Heart right ventricle (tissue), 16 donors: ENCODE results near the gene FLRT2. TPM values are rescaled to one million over a fixed set of nuclear protein-coding genes. Genes with fewer than 3 reads are reported as not detected.

Source experiments
- ATAC-seq, 8 donors: fragments of 200-7000 bp; cut with Tn5 transposase; one replicate each; pipeline ENCODE4 v1.9.1; 2020; ENCODE audit warnings: mild to moderate bottlenecking in 8 of 8, moderate library complexity in 8 of 8, moderate number of reproducible peaks in 1 of 8
- DNase-seq, 2 donors: peaks; one replicate each; pipeline ENCODE4 v3.0.0-alpha.2; 2020
- H3K27ac ChIP-seq, 10 donors: fragments of 200-600 bp; sonication (generic) in 2 of 10; one replicate each; pipeline versions ENCODE4 v1.5.0 to v1.8.0; 2020 to 2022; ENCODE audit warnings: mild to moderate bottlenecking in 3 of 10
- H3K27me3 ChIP-seq, 7 donors: fragments of 200-600 bp; one replicate each; pipeline ENCODE4 v1.8.0; 2021 to 2022; ENCODE audit warnings: mild to moderate bottlenecking in 2 of 7
- H3K36me3 ChIP-seq, 9 donors: fragments of 200-600 bp; sonication (generic) in 1 of 9; one replicate each; pipeline versions ENCODE4 v1.5.0 to v1.8.0; 2020 to 2022; ENCODE audit warnings: mild to moderate bottlenecking in 2 of 9
- H3K4me1 ChIP-seq, 9 donors: fragments of 200-600 bp; sonication (generic) in 1 of 9; one replicate each; pipeline versions ENCODE4 v1.5.0 to v1.8.0; 2020 to 2022; ENCODE audit warnings: mild to moderate bottlenecking in 4 of 9
- H3K4me3 ChIP-seq, 10 donors: fragments of 200-600 bp; sonication (generic) in 2 of 10; one replicate each; pipeline versions ENCODE4 v1.5.0 to v1.8.0; 2020 to 2022; ENCODE audit warnings: mild to moderate bottlenecking in 7 of 10, moderate library complexity in 2 of 10
- H3K9me3 ChIP-seq, 11 donors: fragments of 200-600 bp in 10 of 11; sonication (generic) in 2 of 11; one replicate each; pipeline versions ENCODE4 v1.5.0 to v1.8.0; 2013 to 2022; ENCODE audit warnings: mild to moderate bottlenecking in 2 of 11, control low read depth in 1 of 11, moderate library complexity in 1 of 11
- WGBS, 2 donors: extraction: QIAGEN DNeasy Blood & Tissue Kit; methylation state at CpG; one replicate each; pipeline ENCODE4 v1.1.7; 2013; ENCODE audit warnings: inconsistent platforms in 1 of 2; 5-methylcytosine and 5-hydroxymethylcytosine counted together
- intact Hi-C, 10 donors: fragments of 100-400 bp; cut with DNase I; formaldehyde crosslinking; loops; one replicate each; pipeline versions ENCODE4 v1.11.1 to v1.14.2; 2022
- polyA plus RNA-seq, 2 donors: library from polyadenylated mRNA; stranded (reverse); fragments of 200-250 nt; gene quantifications; one replicate each; pipeline ENCODE4 v1.2.3, GENCODE V29; 2013
- total RNA-seq, 10 donors: library from RNA; stranded (reverse); fragmentation: NEBNext Ultra II Directional in 3 of 10; extraction: Animal tissue kit (Norgen Biotek cat#: 25700) in 3 of 10; gene quantifications; one replicate each; pipeline versions ENCODE4 v1.2.1 to v1.2.4, GENCODE V29; 2021 to 2023
- TF ChIP-seq, protein P1 (sequence below), 9 donors: fragments of 200-600 bp; sonication (generic) in 2 of 9; IDR thresholded peaks; one replicate each; pipeline versions ENCODE4 v1.5.0 to v1.8.0; 2021 to 2022; ENCODE audit warnings: antibody characterized with exemption in 9 of 9, mild to moderate bottlenecking in 5 of 9, moderate library complexity in 1 of 9
- donor health status: Arrhythmogenic right ventricular cardiomyopathy.
- donor health status: ischemic (EF 13 %, LVEDD 7.1; RV severe dilation, severe dysfunction).
- donor health status: healthy with polysubstance abuse.
- donor health status: DM: no; HTN: yes; CAD: no.
- donor health status: DM: no; HTN: no; CAD: no.
- donor health status: ischemic (EF 25% LVEDD 6.9; RV normal size, moderate dysfunction).
- donor health status: ischemic (EF 25% LVEDD 5.7; RV mildly dilated, moderate dysfunction).
- donor health status: healthy.
- donor health status: DM: yes; HTN: yes; CAD: no.
- donor health status: Ischemic cardiomyopathy.
- donor health status: ischemic (EF 35%, LVEDD 5.7; RV mildly dilated, moderate dysfunction).
- donor health status: nonischemic (EF 11% LVEDD 7.7; RV severe dilation, severe dysfunction).
- donor health status: DM: yes; HTN: yes; CAD: no.
- donor health status: PGD.
- donor health status: ischemic (EF 29% LVEDD 5.4; RV normal size, mild dysfunction).
- donor health status: nonischemic (EF 23%, LVEDD 6.1; RV moderate dilation, normal function).

The FLRT2 gene
- total and polyA plus RNA-seq, 12 donors, result 1.1 to 7.5 (median 3.1) TPM

DNA sequence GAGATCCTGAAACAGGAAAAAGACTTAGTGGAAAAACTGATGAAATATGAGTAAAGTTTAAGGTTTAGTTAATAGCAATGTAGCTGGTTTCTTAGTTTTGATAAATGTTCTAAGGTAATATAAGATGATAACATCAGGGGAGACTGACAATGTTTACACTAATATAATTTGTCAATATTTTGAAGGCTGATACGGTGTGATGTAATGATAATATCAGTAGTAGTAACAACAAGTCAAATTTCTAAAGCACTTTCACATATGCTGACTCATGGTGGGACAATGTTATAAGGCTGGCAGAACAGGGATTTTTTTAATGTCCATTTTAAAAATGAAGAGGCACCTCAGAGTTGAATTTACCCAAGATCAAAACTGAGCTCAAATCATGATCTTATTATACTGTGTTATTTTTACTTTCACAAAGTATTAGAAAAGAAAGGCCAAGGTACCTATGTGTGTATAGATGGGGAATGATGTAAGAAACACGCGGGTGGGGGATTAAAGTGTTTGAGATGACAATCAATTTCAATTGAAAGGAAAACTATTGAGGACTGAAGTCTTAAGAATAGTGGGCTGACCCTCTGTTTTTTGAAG lies 2.4 kb upstream of the FLRT2 start:
- H3K27me3 ChIP-seq, result peaks cover 0 to 43% (median 34%) of the 10 kb centered on the region in 7 donors

DNA sequence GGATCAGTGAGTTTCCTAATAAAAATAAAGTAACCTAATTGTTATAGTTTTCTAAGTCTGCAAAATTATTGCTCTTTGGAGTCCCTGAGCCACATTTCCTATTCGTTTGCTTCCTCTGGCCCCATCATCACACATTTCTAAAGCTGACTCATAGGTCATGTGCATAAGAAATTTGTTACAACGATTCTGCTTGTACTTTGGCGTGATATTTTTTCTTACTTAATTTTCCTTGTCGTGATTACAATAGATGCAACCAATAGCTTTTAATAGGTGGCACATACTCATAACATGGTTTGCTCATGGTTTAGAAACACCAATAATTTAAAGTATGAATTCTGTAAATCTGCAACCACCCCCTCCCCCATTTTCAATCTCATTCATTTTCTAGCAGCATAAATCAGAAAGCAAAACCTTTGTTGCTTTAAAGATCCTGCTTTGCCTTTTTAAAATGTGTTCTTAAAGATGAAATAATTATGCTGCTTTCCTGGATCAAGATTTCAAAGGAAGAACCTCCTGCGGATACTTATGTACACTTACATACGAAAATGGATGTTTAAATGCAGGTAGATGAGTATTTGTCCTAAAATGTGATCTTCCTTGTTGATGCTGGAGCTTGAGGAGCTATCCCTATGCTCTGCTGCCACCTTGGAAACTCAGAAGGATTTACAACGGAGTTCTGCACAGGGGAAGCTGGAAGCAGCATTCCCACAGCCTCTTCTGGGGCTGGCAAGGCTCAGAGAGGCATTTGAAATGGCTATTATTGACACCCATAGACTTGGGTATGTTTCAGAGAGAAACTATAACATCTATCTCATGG lies 1.7 kb upstream of the FLRT2 start:
- Histone ChIP-seq H3K4me1 (peaks cover 8 to 57% (median 44%) of the 10 kb centered on the region in 9 donors), H3K27ac (peak overlapping the region in 9 of 10 donors; percentile 9 to 75 (median 70)), H3K4me3 (peak overlapping the region in 9 of 10 donors; percentile 51 to 68 (median 61)), H3K9me3 (no peaks in the 10 kb centered on the region), H3K27me3 (peaks cover 0 to 50% (median 41%) of the 10 kb centered on the region in 7 donors), H3K36me3 (no peaks in the 10 kb centered on the region)
- ATAC-seq (peak in 6 of 8 donors; percentile 54 to 71 (median 67)), DNase-seq (no peak)
- TF ChIP-seq, protein P1, sequence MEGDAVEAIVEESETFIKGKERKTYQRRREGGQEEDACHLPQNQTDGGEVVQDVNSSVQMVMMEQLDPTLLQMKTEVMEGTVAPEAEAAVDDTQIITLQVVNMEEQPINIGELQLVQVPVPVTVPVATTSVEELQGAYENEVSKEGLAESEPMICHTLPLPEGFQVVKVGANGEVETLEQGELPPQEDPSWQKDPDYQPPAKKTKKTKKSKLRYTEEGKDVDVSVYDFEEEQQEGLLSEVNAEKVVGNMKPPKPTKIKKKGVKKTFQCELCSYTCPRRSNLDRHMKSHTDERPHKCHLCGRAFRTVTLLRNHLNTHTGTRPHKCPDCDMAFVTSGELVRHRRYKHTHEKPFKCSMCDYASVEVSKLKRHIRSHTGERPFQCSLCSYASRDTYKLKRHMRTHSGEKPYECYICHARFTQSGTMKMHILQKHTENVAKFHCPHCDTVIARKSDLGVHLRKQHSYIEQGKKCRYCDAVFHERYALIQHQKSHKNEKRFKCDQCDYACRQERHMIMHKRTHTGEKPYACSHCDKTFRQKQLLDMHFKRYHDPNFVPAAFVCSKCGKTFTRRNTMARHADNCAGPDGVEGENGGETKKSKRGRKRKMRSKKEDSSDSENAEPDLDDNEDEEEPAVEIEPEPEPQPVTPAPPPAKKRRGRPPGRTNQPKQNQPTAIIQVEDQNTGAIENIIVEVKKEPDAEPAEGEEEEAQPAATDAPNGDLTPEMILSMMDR (IDR thresholded peaks at IDR 0.05), result peak in 7 of 9 donors; percentile 27 to 72 (median 62)
- WGBS, 2 donors, result 32 to 38% methylated on average over 7 of the region's 7 CpGs
- intact Hi-C loops, result loop anchor here in 5 of 10 donors (5.0 to 10.0 kb wide), 4 partner anchors 111 to 333 kb away; no protein-coding TSS in a partner anchor

More for the DNA sequence above, 2.4 kb upstream of the FLRT2 start:
- no peaks in the 10 kb centered on the region for H3K36me3 ChIP-seq
- 83 to 85% methylated on average over 3 of the region's 3 CpGs for WGBS, 2 donors
- intact Hi-C loops, result loop anchor here in 5 of 10 donors (5.0 to 10.0 kb wide), 4 partner anchors 110 to 333 kb away; no protein-coding TSS in a partner anchor
- H3K9me3 ChIP-seq, result no peaks in the 10 kb centered on the region
- TF ChIP-seq, protein P1 (IDR thresholded peaks at IDR 0.05), result no peak
- ATAC-seq (no peak), DNase-seq (no peak)
- peaks cover 8 to 49% (median 37%) of the 10 kb centered on the region in 9 donors for H3K4me1 ChIP-seq
- H3K27ac ChIP-seq, result peak overlapping the region in 1 of 10 donors; percentile 27
- H3K4me3 ChIP-seq, result peak overlapping the region in 1 of 10 donors; percentile 65

DNA sequence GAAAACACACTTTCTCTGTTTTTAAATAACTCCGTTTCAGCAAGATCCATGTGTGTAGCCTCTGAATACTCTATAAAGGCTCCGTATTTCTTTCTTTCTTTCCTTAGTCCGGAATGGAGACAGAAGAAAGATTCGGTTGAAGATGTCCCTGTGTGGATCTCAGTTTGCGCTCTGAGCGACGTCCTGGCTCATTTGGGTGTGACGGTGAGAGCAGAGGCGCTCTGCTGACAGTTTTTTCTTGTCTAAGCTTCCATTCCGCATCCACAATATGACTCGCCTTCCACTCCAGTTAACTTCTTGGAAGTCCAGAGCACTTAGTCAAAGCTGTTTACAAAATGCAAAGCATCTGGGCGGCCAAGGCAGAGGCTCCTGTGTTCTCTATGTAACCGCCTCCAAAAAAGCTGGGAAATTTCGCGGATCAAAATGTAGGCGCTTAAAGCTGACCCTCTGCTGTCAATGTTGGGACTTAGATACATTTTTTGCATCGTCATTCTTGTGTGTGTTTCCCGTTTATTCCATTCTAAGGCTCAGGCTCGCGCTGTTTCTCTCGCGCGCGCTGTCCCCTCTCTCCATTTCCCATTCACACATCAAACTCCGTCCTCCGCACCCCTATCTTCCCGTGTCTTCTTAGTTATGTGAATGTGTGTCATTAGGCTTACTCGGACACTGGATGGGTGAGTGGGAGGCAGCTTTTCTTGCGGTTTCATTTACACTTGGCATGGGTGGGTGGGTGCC lies 880 bp upstream of the FLRT2 start:
- no peaks in the 10 kb centered on the region for H3K36me3 ChIP-seq
- no peaks in the 10 kb centered on the region for H3K9me3 ChIP-seq
- peak in 5 of 8 donors; percentile 8 to 36 (median 18) for ATAC-seq
- intact Hi-C loops, result loop anchor here in 5 of 10 donors (5.0 to 10.0 kb wide), 4 partner anchors 112 to 334 kb away; no protein-coding TSS in a partner anchor
- peaks cover 0 to 58% (median 49%) of the 10 kb centered on the region in 7 donors for H3K27me3 ChIP-seq
- TF ChIP-seq, protein P1 (IDR thresholded peaks at IDR 0.05), result no peak
- no peak for DNase-seq
- H3K4me1 ChIP-seq, result peaks cover 8 to 59% (median 46%) of the 10 kb centered on the region in 9 donors
- 2 to 4% methylated on average over 29 of the region's 29 CpGs for WGBS, 2 donors
- peak overlapping the region; percentile 9 to 75 (median 69) for H3K27ac ChIP-seq
- peak overlapping the region; percentile 25 to 68 (median 61) for H3K4me3 ChIP-seq
